Erythroblast (primary cell): ENCODE data around the gene SRPK2.

Source experiments
- GATA1 ChIP-seq: IDR thresholded peaks from 2 replicates; pipeline ENCODE4 v1.6.1; 2011; ENCODE audit warnings: low read depth, mild to moderate bottlenecking, control low read depth, low read length, moderate library complexity
- POLR2A ChIP-seq: IDR thresholded peaks from 2 replicates; pipeline ENCODE4 v1.6.1; 2011; ENCODE audit warnings: mild to moderate bottlenecking, low read length

- TF ChIP-seq POLR2A (no peak), GATA1 (no peak)
These were observed 38.0 kb upstream of the SRPK2 start for GRCh38 chr7:105426606-105427146.
